Natural killer cell treated with Interleukin-12 subunit alpha and Interleukin-12 subunit beta and Interleukin-15 and Interleukin-18, amount 100 ng/mL, for 72 hours (primary cell): ENCODE measurements around the gene C19orf12. TPM values are rescaled to one million over a fixed set of nuclear protein-coding genes. Genes with fewer than 3 reads are reported as not detected.
A peak's percentile ranks its signal among the peaks of the same experiment; 100 is the strongest.

Experiments used
- ATAC-seq, 2 donors: fragments of 150-1000 bp; cut with Tn5 transposase in 1 of 2; sonication (Bioruptor Pico), chemical (Tn5 transposase) in 1 of 2; 2 replicates each; pipeline ENCODE4 v1.10.0; 2021
- DNase-seq: peaks from one replicate; pipeline ENCODE4 v3.0.0; 2022; ENCODE audit warnings: low spot score
- H3K27ac Mint-ChIP-seq, 2 donors: 1 replicate in 1 of 2; 2 replicates in 1 of 2; pipeline ENCODE4 v1.8.0; 2022; ENCODE audit warnings: mixed read lengths in 2 of 2, mild to moderate bottlenecking in 1 of 2, moderate library complexity in 1 of 2
- H3K27me3 Mint-ChIP-seq, 2 donors: 1 replicate in 1 of 2; 2 replicates in 1 of 2; pipeline ENCODE4 v1.8.0; 2022; ENCODE audit warnings: mixed read lengths in 2 of 2
- H3K36me3 Mint-ChIP-seq: one replicate; pipeline ENCODE4 v1.8.0; 2022; ENCODE audit warnings: mixed read lengths
- H3K4me1 Mint-ChIP-seq, 2 donors: 1 replicate in 1 of 2; 2 replicates in 1 of 2; pipeline ENCODE4 v1.8.0; 2022; ENCODE audit warnings: low read depth in 2 of 2, mixed read lengths in 2 of 2, mild to moderate bottlenecking in 1 of 2
- H3K4me3 Mint-ChIP-seq: one replicate; pipeline ENCODE4 v1.8.0; 2022; ENCODE audit warnings: mixed read lengths
- H3K9me3 Mint-ChIP-seq: 2 replicates; pipeline ENCODE4 v1.8.0; 2022; ENCODE audit warnings: mixed read lengths
- total RNA-seq, 2 donors: library from RNA; stranded (reverse); gene quantifications; one replicate each; pipeline ENCODE4 v1.2.3, GENCODE V29; 2022

C19orf12 gene
- total RNA-seq, 2 donors from 2014 or later: 44.8 to 50.8 TPM

- H3K4me3 Mint-ChIP-seq: peak overlapping the region; percentile 89
- H3K4me1 Mint-ChIP-seq: peaks cover 42 to 59% of the 10 kb centered on the region in 2 donors
- peak overlapping the region; percentile 96 for H3K27ac Mint-ChIP-seq
- H3K27me3 Mint-ChIP-seq: no peaks in the 10 kb centered on the region
- no peak for DNase-seq
- no peaks in the 10 kb centered on the region for H3K9me3 Mint-ChIP-seq
- no peak for ATAC-seq
- H3K36me3 Mint-ChIP-seq: no peaks in the 10 kb centered on the region
Observed at GRCh38 chr19:29681422-29682235, 33.4 kb downstream of the C19orf12 start.

- Mint-ChIP-seq H3K4me1 (peaks cover 47 to 61% of the 10 kb centered on the region in 2 donors), H3K9me3 (no peaks in the 10 kb centered on the region), H3K4me3 (peak overlapping the region; percentile 89), H3K36me3 (no peaks in the 10 kb centered on the region), H3K27ac (peak overlapping the region; percentile 96), H3K27me3 (no peaks in the 10 kb centered on the region)
- ATAC-seq: no peak
- DNase-seq: no peak
Observed at GRCh38 chr19:29680937-29681336, 34.1 kb downstream of the C19orf12 start.

GRCh38 chr19:29680447-29680846 is 34.6 kb downstream of the C19orf12 start:
- H3K9me3 Mint-ChIP-seq: no peaks in the 10 kb centered on the region
- peak overlapping the region; percentile 96 for H3K27ac Mint-ChIP-seq
- peaks cover 47 to 65% of the 10 kb centered on the region in 2 donors for H3K4me1 Mint-ChIP-seq
- no peaks in the 10 kb centered on the region for H3K36me3 Mint-ChIP-seq
- ATAC-seq (peak; percentile 96 to 97), DNase-seq (peak; percentile 96)
- peak overlapping the region; percentile 89 for H3K4me3 Mint-ChIP-seq
- no peaks in the 10 kb centered on the region for H3K27me3 Mint-ChIP-seq

- H3K36me3 Mint-ChIP-seq: no peaks in the 10 kb centered on the region
- DNase-seq (no peak), ATAC-seq (no peak)
- H3K4me1 Mint-ChIP-seq: peaks cover 47 to 64% of the 10 kb centered on the region in 2 donors
- H3K27ac Mint-ChIP-seq: peak overlapping the region; percentile 96
- peak overlapping the region; percentile 89 for H3K4me3 Mint-ChIP-seq
- H3K9me3 Mint-ChIP-seq: no peaks in the 10 kb centered on the region
- no peaks in the 10 kb centered on the region for H3K27me3 Mint-ChIP-seq
Observed at GRCh38 chr19:29679598-29680210, 35.4 kb downstream of the C19orf12 start.

- Mint-ChIP-seq H3K36me3 (no peaks in the 10 kb centered on the region), H3K4me1 (peaks cover 47 to 65% of the 10 kb centered on the region in 2 donors)
Observed at GRCh38 chr19:29678484-29679106, 36.5 kb downstream of the C19orf12 start.

GRCh38 chr19:29677001-29677817 is 37.9 kb downstream of the C19orf12 start:
- Mint-ChIP-seq H3K4me1 (peaks cover 54 to 70% of the 10 kb centered on the region in 2 donors), H3K27me3 (no peaks in the 10 kb centered on the region), H3K9me3 (no peaks in the 10 kb centered on the region), H3K4me3 (peak overlapping the region; percentile 58), H3K36me3 (no peaks in the 10 kb centered on the region), H3K27ac (peak overlapping the region; percentile 84 to 90)
- DNase-seq: no peak
- ATAC-seq: no peak

More at GRCh38 chr19:29678484-29679106, 36.5 kb downstream of the C19orf12 start:
- ATAC-seq: no peak
- no peak for DNase-seq
- Mint-ChIP-seq H3K27ac (peak overlapping the region in 1 of 2 donors; percentile 53), H3K27me3 (no peaks in the 10 kb centered on the region), H3K4me3 (no peak overlapping the region), H3K9me3 (no peaks in the 10 kb centered on the region)

- no peaks in the 10 kb centered on the region for H3K27me3 Mint-ChIP-seq
- peaks cover 59 to 74% of the 10 kb centered on the region in 2 donors for H3K4me1 Mint-ChIP-seq
- no peaks in the 10 kb centered on the region for H3K9me3 Mint-ChIP-seq
- H3K27ac Mint-ChIP-seq: peak overlapping the region; percentile 84 to 90
- H3K36me3 Mint-ChIP-seq: no peaks in the 10 kb centered on the region
- no peak for DNase-seq
- peak overlapping the region; percentile 58 for H3K4me3 Mint-ChIP-seq
- ATAC-seq: no peak
Observed at GRCh38 chr19:29676586-29676985, 38.5 kb downstream of the C19orf12 start.

GRCh38 chr19:29675650-29676186 is 39.3 kb downstream of the C19orf12 start:
- Mint-ChIP-seq H3K9me3 (no peaks in the 10 kb centered on the region), H3K4me3 (peak overlapping the region; percentile 58), H3K36me3 (peaks cover 8% of the 10 kb centered on the region), H3K27me3 (no peaks in the 10 kb centered on the region), H3K4me1 (peaks cover 59 to 74% of the 10 kb centered on the region in 2 donors), H3K27ac (peak overlapping the region; percentile 84 to 90)
- DNase-seq (no peak), ATAC-seq (no peak)

GRCh38 chr19:29675120-29675649 is 39.9 kb downstream of the C19orf12 start:
- Mint-ChIP-seq H3K4me3 (peak overlapping the region; percentile 25), H3K27ac (peak overlapping the region; percentile 84 to 90), H3K4me1 (peaks cover 59 to 73% of the 10 kb centered on the region in 2 donors), H3K27me3 (no peaks in the 10 kb centered on the region), H3K9me3 (no peaks in the 10 kb centered on the region), H3K36me3 (peaks cover 8% of the 10 kb centered on the region)
- DNase-seq (no peak), ATAC-seq (no peak)

GRCh38 chr19:29674374-29675119 is 40.5 kb downstream of the C19orf12 start:
- Mint-ChIP-seq H3K9me3 (no peaks in the 10 kb centered on the region), H3K4me3 (no peak overlapping the region), H3K27ac (no peak overlapping the region), H3K36me3 (peaks cover 8% of the 10 kb centered on the region), H3K4me1 (peaks cover 59 to 73% of the 10 kb centered on the region in 2 donors), H3K27me3 (no peaks in the 10 kb centered on the region)
- no peak for ATAC-seq
- DNase-seq: no peak

GRCh38 chr19:29673451-29674371 is 41.4 kb downstream of the C19orf12 start:
- ATAC-seq: peak in 1 of 2 donors; percentile 47
- Mint-ChIP-seq H3K27ac (peak overlapping the region; percentile 92 to 93), H3K4me3 (peak overlapping the region; percentile 94), H3K4me1 (peaks cover 66 to 78% of the 10 kb centered on the region in 2 donors), H3K9me3 (no peaks in the 10 kb centered on the region), H3K36me3 (peaks cover 8% of the 10 kb centered on the region), H3K27me3 (no peaks in the 10 kb centered on the region)
- DNase-seq: no peak
